Ovary (tissue), 9 donors: ENCODE measurements around the gene ALLC. TPM values are rescaled to one million over a fixed set of nuclear protein-coding genes. Genes with fewer than 3 reads are reported as not detected.

ENCODE experiments used
- DNase-seq, 5 donors: peaks; one replicate each; pipeline ENCODE4 v3.0.0-alpha.2; 2019 to 2020
- H3K27ac ChIP-seq, 2 donors: fragments of 200-600 bp; one replicate each; pipeline versions ENCODE4 v1.5.1 to v1.8.0; 2019 to 2022
- H3K27me3 ChIP-seq: fragments of 200-600 bp; one replicate; pipeline ENCODE4 v1.8.0; 2022
- H3K36me3 ChIP-seq: fragments of 200-600 bp; sonication (generic); one replicate; pipeline ENCODE4 v1.5.1; 2019
- H3K4me1 ChIP-seq: one replicate; pipeline ENCODE4 v1.8.1; 2013; ENCODE audit warnings: mild to moderate bottlenecking, moderate library complexity; ENCODE audit not compliant: insufficient read depth
- H3K4me3 ChIP-seq: fragments of 200-600 bp; sonication (generic); one replicate; pipeline ENCODE4 v1.5.1; 2017
- H3K9me3 ChIP-seq, 2 donors: fragments of 200-600 bp in 1 of 2; sonication (generic) in 1 of 2; one replicate each; pipeline versions ENCODE4 v1.5.1 to v1.8.1; 2013 to 2019; ENCODE audit warnings: mild to moderate bottlenecking in 1 of 2, moderate library complexity in 1 of 2
- EP300 ChIP-seq: sonication (generic); formaldehyde crosslinking; IDR thresholded peaks from one replicate; pipeline ENCODE4 v1.6.1; 2017; ENCODE audit warnings: antibody characterized with exemption
- POLR2A ChIP-seq: fragments of 450-650 bp; IDR thresholded peaks from one replicate; pipeline ENCODE4 v1.6.1; 2017; ENCODE audit warnings: antibody characterized with exemption, mild to moderate bottlenecking, moderate library complexity
- WGBS, 3 donors: extraction: QIAGEN DNeasy Blood & Tissue Kit in 1 of 3; methylation state at CpG; one replicate each; pipeline versions ENCODE4 v1.1.5 to v1.1.7; 2013 to 2017; 5-methylcytosine and 5-hydroxymethylcytosine counted together
- intact Hi-C, 4 donors: fragments of 100-400 bp; cut with DNase I; formaldehyde crosslinking; loops; one replicate each; pipeline versions ENCODE4 v1.11.0 to v1.15.1; 2022 to 2023
- polyA plus RNA-seq, 2 donors: library from polyadenylated mRNA; stranded (reverse); fragments of 200-250 nt in 1 of 2; fragments of 350-450 nt in 1 of 2; fragmentation: Illumina TruSeq in 1 of 2; extraction: RNeasy Lipid Tissue Mini Kit (QIAGEN cat#74804) in 1 of 2; gene quantifications; one replicate each; pipeline ENCODE4 v1.2.3, GENCODE V29; 2013 to 2014
- total RNA-seq, 7 donors: library from RNA; depleted of rRNA in 2 of 7; stranded (reverse); fragments of >200 nt in 2 of 7; fragmentation: NEBNext Ultra II Directional in 3 of 7; extraction: Animal tissue kit (Norgen Biotek cat#: 25700) in 3 of 7; gene quantifications; one replicate each; pipeline versions ENCODE4 v1.1.0 to v1.2.4, GENCODE V29; 2016 to 2023
- TF ChIP-seq, protein P1 (sequence below), 3 donors: fragments of 450-650 bp in 2 of 3; fragments of 200-600 bp in 1 of 3; IDR thresholded peaks; one replicate each; pipeline versions ENCODE4 v1.5.1 to v1.8.0; 2016 to 2022; ENCODE audit warnings: antibody characterized with exemption in 3 of 3, mild to moderate bottlenecking in 1 of 3
- donor health status: DM: no; HTN: no; CAD: no; lungs with moderate emphysema.
- donor health status: DM: no; HTN: no; CAD: no.
- donor health status: Bipolar disorder and iron deficiency.
- donor health status: DM: yes; HTN: yes; CAD: no.
- donor health status: DM: no; HTN: no; CAD: no.
- donor health status: DM: yes; HTN: yes; CAD: no.

The ALLC gene
- total and polyA plus RNA-seq, 9 donors = 0.20 to 1.2 (median 0.76) TPM; not detected in 5

GRCh38 chr2:3636586-3637310, 21.3 kb upstream of the ALLC start:
- TF ChIP-seq EP300 (no peak), POLR2A (no peak)
- TF ChIP-seq, protein P1, sequence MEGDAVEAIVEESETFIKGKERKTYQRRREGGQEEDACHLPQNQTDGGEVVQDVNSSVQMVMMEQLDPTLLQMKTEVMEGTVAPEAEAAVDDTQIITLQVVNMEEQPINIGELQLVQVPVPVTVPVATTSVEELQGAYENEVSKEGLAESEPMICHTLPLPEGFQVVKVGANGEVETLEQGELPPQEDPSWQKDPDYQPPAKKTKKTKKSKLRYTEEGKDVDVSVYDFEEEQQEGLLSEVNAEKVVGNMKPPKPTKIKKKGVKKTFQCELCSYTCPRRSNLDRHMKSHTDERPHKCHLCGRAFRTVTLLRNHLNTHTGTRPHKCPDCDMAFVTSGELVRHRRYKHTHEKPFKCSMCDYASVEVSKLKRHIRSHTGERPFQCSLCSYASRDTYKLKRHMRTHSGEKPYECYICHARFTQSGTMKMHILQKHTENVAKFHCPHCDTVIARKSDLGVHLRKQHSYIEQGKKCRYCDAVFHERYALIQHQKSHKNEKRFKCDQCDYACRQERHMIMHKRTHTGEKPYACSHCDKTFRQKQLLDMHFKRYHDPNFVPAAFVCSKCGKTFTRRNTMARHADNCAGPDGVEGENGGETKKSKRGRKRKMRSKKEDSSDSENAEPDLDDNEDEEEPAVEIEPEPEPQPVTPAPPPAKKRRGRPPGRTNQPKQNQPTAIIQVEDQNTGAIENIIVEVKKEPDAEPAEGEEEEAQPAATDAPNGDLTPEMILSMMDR (IDR thresholded peaks at IDR 0.05) = no peak
- Histone ChIP-seq H3K4me1 (peaks cover 24% of the 10 kb centered on the region), H3K27me3 (no peaks in the 10 kb centered on the region), H3K9me3 (no peaks in the 10 kb centered on the region), H3K36me3 (no peaks in the 10 kb centered on the region), H3K27ac (no peak overlapping the region), H3K4me3 (no peak overlapping the region)
- 84 to 89% (median 88%) methylated on average over 13 of the region's 13 CpGs for WGBS, 3 donors
- intact Hi-C loops = no loop called here
- DNase-seq = peak in 3 of 5 donors; percentile 12 to 34 (median 18)

GRCh38 chr2:3637311-3637675, 20.7 kb upstream of the ALLC start:
- H3K36me3 ChIP-seq = no peaks in the 10 kb centered on the region
- peak in 1 of 5 donors; percentile 26 for DNase-seq
- no peaks in the 10 kb centered on the region for H3K27me3 ChIP-seq
- WGBS, 3 donors = 93 to 95% (median 94%) methylated on average over 11 of the region's 11 CpGs
- intact Hi-C loops = no loop called here
- no peak overlapping the region for H3K27ac ChIP-seq
- TF ChIP-seq, protein P1 (IDR thresholded peaks at IDR 0.05) = no peak
- TF ChIP-seq POLR2A = no peak
- no peak for TF ChIP-seq EP300
- H3K4me1 ChIP-seq = peaks cover 18% of the 10 kb centered on the region
- H3K9me3 ChIP-seq = no peaks in the 10 kb centered on the region
- no peak overlapping the region for H3K4me3 ChIP-seq

DNA sequence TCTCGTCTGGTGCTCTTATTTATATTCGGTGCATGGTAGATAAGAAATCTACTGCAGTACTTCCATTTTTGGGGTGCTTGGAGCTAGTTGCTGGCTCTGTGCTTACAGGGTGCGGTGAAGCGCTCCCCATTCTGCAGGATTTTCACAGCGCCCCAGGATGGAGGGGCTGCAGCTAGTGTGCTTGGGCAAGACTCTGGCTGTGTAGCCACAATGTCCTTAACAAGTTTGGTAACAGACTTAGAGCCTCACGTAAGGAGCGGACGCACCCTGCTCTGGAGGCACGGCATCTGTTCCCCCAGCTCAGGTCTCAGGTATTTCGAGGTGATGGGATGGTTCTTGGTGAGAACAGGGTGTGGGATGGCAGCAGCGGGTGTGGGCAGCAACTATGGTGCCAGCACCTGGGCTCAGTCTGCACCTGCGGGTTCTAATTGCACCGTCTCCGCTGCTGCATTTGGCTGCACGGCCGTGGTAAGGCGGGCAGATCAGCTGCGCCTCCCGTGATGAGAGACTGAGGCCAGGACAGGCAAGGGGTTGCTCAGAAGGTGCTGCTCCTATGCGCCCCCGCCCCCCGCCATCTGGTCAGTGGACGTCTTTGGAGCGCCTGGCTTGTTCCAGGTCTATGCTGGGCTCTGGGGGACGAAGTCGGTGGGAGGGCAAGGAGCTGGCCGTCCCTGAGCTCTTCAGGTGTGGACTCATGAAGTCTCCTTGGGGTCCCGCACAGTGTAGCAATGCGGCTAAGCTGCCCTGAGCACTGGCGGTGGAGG, 20.1 kb upstream of the ALLC start:
- 91 to 95% (median 94%) methylated on average over 30 of the region's 30 CpGs for WGBS, 3 donors
- TF ChIP-seq POLR2A = no peak

DNA sequence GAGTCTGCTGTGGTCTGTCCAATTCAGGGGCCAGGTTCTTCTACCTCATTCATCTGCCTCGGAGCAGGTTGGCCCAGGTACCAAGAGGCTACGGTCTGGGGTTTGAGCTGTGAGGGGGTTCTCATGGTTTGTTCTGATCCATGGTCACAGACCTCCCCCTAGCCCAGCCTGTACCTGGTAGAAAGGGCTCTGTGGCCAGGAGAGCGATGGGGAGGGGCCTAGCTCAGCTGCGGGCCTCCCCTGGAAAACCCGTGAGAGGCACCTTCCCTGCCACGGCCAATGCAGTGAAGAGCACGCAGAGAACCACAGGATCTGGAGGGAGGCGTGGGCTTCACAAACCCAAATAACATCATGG, 19.6 kb upstream of the ALLC start:
- Histone ChIP-seq H3K9me3 (no peaks in the 10 kb centered on the region), H3K36me3 (no peaks in the 10 kb centered on the region), H3K4me3 (no peak overlapping the region), H3K27ac (no peak overlapping the region), H3K27me3 (no peaks in the 10 kb centered on the region), H3K4me1 (peaks cover 9% of the 10 kb centered on the region)
- peak in 1 of 5 donors; percentile 18 for DNase-seq
- intact Hi-C loops = no loop called here
- WGBS, 3 donors = 94% methylated on average over 8 of the region's 8 CpGs
- TF ChIP-seq, protein P1 (IDR thresholded peaks at IDR 0.05) = no peak

More for the DNA sequence above, 20.1 kb upstream of the ALLC start:
- Histone ChIP-seq H3K27me3 (no peaks in the 10 kb centered on the region), H3K27ac (no peak overlapping the region), H3K4me1 (peaks cover 13% of the 10 kb centered on the region), H3K36me3 (no peaks in the 10 kb centered on the region), H3K4me3 (no peak overlapping the region), H3K9me3 (no peaks in the 10 kb centered on the region)
- peak in 2 of 5 donors; percentile 12 to 33 for DNase-seq
- intact Hi-C loops = no loop called here
